Stimulated activated CD8-positive, alpha-beta memory T cell treated with anti-CD3 and anti-CD28 coated beads, Interleukin-15, amount 100 ng/mL, for 24 hours (primary cell): Measurements from ENCODE around the gene VAV1.
"Not testable (repeated sequence)": the region's sequence is repeated elsewhere in the genome, so short reads cannot be mapped to it uniquely, and the experiment has no call there.

Source experiments
- DNase-seq: peaks from one replicate; pipeline ENCODE4 v3.0.0-alpha.2; 2020; ENCODE audit warnings: low read depth

VAV1 gene

DNA sequence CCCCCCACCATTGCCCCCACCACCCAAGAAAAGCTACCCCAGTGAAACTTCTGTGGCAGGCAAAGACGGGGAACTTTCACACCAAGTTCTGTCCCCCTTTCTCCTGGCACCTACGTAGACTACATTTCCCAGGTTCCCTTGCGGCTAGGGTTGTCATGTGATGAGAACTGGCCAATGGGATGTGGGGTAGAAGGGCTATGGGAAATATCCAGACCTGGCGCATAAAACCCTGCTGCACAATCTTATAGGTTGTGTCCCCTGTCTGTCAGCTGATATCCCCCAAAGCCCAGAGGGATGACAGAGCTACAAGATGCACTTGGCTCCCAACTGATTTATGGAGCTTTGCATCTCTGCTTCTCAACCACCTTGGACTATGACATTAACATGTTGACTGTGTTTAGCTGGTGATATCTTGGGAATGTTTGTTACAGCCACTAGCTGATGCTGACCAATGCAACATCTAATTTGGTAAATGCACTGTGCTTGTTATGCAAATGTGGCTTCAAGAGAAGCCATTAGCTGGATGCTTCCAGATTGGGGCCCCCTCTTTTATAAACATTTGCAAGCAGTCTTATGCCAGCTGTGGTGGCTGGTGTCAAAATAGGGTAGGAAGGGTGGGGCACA lies 11.3 kb upstream of the VAV1 start:
- DNase-seq: no peak

DNA sequence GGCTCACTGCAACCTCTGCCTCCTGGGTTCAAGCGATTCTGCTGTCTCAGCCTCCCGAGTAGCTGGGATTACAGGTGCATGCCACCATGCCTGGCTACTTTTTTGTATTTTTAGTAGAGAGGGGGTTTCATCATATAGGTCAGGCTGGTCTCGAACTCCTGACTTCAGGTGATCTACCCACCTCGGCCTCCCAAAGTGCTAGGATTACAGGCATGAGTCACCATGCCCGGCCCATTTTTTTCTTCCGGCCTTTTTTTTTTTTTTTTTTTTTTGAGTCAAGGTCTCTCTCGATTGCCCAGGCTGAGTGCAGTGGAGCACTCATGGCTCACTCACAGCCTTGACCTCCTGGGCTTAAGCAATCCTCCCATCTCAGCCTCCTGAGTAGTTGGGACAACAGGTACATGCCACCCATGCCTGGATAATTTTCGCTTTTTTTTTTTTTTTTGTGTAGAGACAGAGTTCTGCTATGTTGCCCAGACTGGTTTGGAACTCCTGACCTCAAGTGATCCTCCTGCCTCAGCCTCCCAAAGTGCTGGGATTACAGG lies 10.2 kb upstream of the VAV1 start:
- not testable (repeated sequence) for DNase-seq

DNA sequence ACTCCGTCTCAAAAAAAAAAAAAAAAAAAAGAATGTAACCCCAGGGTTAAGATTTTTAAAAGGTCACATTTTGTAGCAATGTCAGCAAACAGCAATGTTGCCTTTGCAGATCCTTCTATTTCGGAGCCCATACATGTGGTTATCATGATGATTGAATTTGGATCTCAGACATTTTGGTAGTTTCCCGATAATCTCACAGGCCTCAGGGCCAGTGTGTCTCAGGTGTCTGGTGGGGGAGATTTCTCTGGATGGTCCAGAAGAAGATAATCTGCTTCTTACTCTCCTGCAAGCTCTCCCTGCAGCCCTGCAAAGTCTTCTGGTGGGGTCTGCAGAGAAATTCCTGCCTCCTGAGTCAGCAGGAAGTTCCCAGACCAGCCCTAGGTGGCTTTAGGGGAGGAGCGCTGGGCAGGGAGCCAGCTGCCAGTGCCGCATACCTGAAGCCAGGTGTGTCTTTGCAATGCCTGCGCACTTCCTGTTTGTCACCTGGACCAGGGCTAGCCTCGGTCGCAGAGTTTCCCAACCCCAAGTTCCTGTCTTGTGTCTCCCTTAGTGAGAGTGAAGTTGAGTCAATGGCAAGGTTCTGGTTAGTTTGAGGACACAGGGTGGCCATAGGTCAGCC lies 6.7 kb upstream of the VAV1 start:
- DNase-seq: no peak

DNA sequence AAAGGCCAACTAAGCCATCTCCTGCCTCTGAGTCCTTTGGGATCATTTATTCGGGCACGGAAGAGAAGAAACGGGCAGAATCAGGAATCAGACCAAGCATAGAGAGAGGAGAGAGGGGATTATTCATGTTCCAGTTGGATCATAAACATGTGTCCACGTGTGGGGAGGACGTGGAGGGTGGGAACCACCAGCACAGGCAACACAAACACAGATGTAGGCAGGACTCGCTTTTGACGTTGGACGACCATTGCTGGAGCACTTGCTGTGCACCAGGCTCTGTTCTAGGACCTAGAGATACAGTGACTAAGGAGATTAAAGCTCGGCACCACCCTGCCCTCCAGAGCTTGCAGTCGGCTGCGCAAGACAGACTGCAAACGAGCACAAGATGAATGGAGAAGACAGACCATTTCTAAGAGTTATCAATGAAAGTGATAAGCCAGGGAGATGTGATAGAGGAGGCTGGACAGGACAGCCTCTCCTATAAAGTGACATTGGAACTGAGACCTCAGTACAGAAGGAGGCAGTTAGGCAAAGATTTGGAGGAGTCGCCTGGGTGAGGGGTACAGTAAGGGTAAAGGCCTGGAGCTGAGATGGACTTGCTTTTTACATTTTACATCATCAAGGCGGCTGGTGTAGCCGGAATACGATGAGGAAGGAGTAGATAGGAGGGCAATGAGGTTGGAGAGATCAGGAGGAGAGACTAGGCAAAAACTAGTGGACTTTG lies 6.0 kb upstream of the VAV1 start:
- no peak for DNase-seq

DNA sequence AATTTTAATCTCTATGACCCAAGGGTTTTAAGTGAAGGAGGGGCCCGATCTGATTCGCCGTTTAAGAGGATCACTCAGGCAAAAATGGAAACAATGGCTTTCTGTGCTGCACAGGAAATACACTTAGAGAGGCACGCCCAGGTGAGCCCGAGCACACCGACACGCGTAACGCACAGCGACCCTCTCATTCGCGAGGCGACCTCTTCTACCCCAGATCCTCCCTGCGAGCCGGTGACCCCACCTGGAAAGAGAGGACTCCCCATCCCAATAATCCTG lies 5.5 kb upstream of the VAV1 start:
- DNase-seq: no peak

DNA sequence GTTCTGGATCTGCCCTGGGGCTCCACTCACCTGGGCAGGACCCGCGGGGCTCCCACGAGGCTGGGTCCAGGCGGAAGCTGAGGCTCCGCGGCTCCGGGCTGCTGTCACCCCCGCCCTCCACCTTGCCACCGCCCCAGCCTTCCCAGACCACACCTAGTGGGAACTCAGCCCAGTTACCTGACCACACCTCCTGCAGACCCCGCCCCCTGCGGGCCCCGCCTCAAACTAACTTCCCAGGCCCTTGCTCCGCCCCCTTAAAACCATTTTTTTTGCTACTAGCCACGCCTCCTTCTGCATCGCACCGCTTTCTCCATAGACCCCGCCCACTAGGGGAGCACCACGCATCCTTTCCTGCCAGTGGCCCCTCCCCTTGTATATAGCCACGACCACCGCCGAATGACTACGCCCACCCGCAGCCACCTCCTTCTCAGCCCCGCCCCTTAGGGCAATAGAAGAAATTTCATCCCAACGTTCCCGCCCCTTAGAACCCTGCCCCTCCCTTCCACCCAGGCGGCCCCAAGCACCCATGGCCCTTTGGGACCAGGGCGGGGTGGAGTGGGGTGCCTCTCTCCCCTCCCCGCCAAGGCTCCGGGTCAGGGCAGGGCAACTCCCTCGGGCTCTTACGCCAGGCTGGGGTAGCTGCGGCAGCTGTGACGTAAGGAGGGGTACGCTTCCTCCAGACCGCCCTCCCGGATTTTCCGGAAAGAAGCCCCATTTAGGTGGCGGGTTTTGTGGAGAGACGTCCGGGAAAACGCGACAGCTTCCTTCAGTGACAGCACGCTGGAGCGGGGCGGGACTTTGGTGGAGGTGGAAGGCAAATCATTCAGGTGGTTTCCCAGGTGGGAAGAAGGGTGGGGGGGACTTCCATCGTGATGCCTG lies 4.9 kb upstream of the VAV1 start, which contains the start of gene SH2D3A:
TSS of gene SH2D3A (minus strand) at position 79 of the 879 bp plus-strand sequence. CDS start 3,687 bp downstream, outside the sequence.
- DNase-seq: peak; percentile 63

DNA sequence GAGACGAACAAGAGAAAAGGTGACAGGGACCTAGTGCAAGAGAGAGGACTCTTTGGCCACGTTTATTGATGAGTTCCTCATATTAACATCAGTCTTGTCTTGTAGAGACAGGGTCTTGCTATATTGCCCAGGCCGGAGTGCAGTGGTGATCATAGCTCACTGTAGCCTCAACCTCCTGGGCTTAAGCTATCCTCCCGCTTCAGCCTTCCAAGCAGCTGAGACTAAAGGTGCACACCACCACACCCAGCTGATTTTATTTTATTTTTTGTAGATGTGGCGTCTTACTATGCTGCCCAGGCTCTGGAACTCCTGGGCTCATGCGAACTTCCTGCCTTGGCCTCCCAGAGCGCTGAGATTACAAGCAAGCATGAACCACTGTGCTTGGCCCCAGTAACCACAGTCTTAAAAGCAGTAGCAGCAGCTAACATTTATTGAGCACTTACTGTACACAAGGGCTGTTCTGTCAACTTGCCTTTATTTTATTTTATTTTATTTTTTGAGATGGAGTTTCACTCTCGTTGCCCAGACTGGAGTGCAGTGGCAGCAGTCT lies 4.2 kb upstream of the VAV1 start:
- DNase-seq: no peak

DNA sequence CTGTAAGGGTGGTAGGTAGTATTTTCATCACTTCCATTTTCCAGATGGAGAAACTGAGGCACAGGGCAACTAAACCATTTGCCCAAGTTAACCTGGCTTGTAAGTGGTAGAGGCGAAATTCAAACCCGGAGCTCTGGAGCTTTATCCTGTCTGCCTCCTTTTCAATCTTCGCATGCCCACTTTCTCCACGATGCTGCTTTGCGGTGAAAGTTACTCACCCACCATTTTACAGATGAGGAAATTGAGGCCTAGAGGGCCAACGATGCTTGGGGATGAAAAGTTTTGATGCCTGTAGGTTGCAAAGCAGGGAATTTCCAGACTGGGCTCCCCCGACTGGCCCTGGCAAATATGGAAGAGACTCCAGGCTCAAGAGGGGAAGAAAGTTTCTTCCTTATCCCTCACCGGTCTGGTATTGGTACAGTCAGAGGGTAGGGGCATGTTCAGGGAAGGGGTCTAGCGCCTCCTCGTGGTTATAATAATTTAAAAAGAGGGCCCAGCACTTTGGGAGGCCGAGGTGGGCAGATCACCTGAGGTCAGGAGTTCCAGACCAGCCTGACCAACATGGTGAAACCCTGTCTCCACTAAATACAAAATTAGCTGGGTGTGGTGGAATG lies 3.4 kb upstream of the VAV1 start:
- DNase-seq: no peak

DNA sequence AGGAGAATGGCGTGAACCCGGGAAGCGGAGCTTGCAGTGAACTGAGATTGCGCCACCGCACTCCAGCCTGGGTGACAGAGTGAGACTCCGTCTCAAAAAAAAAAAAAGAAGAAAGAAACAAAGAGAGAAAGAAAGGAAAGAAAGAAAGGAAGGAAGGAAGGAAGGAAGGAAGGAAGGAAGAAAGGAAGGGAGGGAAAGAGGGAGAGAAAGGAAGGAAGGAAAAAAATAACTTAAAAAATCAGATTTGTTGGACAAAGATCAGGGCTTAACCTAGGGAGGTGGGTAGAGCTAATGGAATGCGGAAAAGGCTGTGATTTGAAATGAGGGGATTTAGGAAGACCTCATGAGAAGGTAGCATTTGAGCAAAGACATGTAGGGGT lies 870 bp upstream of the VAV1 start:
- DNase-seq: not testable (repeated sequence)

DNA sequence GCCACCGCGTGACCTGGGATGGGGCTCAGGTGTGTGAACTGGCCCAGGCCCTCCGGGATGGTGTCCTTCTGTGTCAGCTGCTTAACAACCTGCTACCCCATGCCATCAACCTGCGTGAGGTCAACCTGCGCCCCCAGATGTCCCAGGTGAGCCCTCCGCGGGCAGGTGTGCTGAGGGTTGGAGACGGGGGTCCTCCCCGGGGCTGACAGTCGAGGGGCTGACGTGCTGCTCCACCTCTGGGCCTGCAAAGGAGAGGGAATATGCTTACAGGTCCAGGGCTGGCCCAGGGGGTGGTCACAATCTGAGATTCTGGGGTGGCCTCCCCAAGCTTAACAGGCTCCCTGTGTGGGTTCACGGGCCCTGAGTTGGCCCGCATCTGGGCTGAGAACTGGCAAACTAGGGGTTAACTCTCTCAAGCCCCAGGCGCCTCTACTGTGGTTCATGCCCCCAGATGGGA lies 386 bp downstream of the VAV1 start:
- DNase-seq: no peak

DNA sequence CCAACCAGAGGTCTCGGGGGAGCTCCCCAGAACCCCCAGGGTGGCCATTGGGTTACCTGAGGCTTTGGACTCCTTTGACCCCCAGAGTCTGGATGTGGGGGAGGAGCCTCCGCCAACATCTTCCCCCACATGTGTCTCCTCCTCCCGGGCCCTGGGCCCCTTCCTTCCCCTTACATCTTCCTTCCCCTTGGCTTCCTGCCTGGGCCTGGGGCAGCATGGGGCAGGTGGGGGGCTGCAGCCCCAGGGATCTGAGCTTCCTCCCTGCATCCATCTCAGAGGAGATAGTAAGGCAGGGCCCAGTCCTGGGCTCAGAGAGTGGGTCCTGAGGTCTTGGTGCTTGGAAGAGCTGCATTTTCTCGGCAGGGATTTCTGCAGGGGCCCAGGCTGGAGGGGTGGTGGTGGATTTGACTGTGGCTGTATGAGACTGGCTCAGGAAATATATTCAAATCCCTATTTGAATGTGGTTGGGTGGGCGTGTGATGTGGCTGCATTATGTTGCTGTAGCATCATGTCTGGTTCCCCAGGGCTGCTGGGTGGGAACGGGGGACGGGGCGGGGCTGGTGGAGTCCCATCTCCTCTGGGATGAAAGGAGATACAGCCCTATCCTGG lies 919 bp downstream of the VAV1 start:
- DNase-seq: no peak

DNA sequence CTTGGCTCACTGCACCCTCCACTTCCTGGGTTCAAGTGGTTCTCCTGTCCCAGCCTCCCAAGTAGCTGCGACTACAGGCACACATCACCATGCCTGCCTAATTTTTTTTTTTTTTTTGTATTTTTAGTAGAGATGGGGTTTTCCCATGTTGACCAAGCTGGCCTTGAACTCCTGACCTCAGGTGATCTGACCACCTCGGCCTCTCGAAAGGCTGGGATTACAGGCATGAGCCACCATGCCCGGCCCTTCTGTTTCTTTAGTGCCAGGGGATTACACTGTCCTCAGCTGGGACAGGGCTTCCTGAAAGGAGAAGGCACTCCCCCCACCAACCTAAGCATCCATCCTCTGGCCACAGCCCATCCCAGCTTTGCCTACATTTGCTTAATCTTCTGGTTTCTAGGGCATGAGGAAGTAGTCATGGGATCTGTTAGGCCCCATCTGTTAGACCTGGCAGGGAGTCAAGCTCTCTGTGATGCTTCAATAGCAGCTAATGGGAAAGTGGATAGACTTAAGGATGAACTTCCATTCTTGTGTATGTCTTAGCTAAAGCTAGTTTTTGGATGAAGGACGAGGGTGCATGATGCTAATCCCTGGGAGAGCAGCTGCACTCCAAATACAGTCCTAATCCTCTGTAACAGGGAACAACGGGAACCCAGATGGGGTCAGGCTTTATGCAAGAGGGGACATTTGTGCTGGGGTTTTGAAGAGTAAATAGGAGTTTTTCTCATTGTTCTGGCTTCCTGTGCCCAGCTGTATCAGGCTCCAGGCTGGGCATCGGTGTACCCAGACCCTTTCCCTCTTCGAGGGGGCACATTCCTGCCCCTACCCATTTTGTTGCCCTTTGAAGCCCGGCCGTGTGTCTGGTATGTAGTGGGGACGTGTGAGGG lies 2.6 kb downstream of the VAV1 start:
- DNase-seq: no peak

DNA sequence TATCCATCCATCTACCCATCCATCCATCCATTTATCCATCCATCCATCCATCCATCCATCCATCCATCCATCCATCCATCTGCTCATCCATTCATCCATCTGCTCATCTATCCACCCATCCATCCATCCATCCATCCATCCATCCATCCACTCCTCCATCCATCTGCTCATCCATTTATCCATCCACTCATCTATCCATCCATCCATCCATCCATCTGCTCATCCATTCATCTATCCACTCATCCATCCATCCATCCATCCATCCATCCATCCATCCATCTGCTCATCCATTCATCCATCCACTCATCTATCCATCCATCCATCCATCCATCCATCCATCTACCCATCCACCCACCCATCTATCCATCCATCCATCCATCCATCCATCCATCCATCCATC lies 3.5 kb downstream of the VAV1 start:
- not testable (repeated sequence) for DNase-seq

DNA sequence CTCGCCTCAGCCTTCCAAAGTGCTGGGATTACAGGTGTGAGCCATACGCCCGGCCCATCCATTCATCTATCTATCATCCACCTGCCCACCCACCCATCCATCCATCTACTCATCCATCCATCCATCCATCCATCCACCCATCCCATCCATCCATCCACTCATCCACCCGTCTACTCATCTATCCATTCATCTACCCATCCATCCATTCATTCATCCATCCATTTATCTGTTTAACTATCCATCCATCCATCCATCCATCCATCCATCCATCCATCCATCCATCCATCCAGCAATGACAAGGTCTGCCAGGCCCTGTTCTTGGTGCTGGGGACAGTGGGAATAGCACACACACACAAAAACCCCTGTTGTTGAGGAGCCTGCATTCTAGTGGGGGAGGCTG lies 4.5 kb downstream of the VAV1 start:
- no peak for DNase-seq

DNA sequence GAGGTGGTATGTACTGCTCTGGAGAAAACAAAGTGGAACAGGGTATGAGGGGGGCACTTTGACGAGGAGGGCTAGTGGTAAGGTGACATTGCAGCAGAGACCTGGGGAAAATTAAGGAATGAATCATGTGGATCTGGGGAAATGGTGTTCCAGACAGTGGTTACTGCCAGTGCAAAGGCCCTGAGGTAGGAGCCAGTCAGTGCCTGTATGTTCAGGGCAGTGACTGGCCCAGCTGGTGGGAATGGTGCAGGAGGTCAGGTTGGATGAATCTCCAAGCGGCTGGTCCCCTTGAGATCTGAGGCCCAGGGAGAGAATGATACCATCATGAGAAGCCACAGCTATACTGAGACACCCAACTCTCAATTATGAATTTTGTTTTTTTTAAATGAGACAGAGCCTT lies 4.9 kb downstream of the VAV1 start:
- no peak for DNase-seq

DNA sequence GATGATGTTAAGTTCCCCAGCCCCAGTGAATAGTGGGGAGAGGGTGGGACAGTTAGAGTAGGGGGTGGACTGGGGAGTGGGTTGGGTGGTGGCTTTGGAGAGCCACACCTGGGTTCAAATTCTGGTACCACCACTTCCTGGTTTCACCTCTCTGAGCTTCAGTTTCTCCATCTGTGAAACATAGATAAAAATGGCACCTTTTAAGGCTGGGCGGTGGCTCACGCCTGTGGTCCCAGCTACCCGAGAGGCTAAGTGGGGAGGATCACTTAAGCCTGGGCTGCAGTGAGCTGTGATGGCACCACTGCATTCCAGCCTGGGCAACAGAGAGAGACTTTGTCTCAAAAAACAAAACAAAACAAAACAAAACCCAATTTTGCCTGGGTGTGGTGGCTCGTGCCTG lies 5.9 kb downstream of the VAV1 start:
- no peak for DNase-seq

DNA sequence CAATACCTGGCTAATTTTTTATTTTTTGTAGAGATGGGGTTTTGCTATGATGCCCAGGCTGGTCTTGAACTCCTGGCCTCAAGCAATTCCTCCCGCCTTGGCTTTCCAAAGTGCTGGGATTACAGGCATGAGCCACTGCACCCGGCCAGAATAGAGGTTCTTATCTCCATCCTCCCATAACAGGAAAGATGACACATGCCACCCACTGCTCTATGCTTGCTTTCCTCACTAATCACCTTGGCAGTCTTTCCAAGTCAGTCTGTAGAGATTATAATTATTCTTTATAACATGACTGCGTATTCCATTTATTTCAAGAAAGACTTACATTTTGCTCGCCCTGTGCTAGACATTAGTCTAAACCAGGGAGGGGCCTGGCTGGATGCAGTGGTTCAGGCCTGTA lies 6.7 kb downstream of the VAV1 start:
- no peak for DNase-seq

DNA sequence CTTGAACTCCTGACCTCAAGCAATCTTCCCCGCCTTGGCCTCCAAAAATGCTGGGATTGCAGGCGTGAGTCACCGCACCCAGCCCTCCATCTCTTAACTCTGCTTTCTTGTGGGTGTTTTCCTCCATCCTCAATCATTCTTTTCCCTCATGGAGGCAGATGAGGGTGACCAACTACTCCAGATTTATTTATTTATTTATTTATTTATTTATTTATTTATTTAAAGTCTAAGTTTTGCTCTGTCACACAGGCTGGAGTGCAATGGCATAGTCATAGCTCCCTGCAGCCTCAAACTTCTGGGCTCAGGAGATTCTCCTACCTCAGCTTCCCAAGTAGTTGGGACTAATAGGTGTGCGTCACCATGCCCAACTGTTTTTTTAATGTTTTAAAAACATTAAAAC lies 14.9 kb downstream of the VAV1 start:
- no peak for DNase-seq

DNA sequence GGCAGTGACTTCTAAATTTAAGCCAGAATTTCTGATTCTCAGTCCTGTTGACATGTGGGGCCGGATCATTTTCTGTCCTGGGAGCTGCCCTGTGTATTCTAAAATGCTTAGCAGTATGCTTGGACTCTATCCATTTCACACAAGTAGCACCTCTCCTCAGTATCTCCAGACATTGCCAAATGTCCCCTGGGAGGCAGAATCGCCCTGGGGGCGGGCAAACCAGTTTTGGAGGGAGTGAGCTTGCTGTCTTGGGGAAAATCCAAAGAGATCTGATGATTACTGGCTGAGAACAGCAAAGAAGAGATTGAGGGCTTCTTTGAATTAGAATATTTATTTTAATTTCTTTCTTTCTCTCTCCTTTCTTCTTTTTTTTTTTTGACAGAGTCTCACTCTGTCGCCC lies 16.4 kb downstream of the VAV1 start:
- DNase-seq: no peak
